Neural cell (in vitro differentiated cells): ENCODE measurements around the gene ABCA4. TPM values are rescaled to one million over a fixed set of nuclear protein-coding genes. Genes with fewer than 3 reads are reported as not detected.
A peak's percentile ranks its signal among the peaks of the same experiment; 100 is the strongest.

Experiments used
- H2AFZ ChIP-seq: fragments of 200-600, 300-800 bp; sonication (generic), shearing (Covaris generic); 2 replicates; pipeline ENCODE4 v1.6.0; 2014; ENCODE audit warnings: low read depth, mild to moderate bottlenecking, antibody characterized with exemption, low read length, moderate library complexity
- H3F3A ChIP-seq: fragments of 200-600 bp; shearing (Covaris generic); 2 replicates; pipeline ENCODE4 v1.6.1; 2016; ENCODE audit warnings: mild to moderate bottlenecking, moderate library complexity, mixed read lengths, antibody characterized with exemption, low read length; ENCODE audit not compliant: insufficient read depth, poor library complexity, severe bottlenecking
- H3K27ac ChIP-seq: fragments of 200-600, 300-800 bp; sonication (generic), shearing (Covaris generic); 2 replicates; pipeline ENCODE4 v1.5.1; 2014; ENCODE audit warnings: mild to moderate bottlenecking, low read length, moderate library complexity
- H3K27me3 ChIP-seq: fragments of 300-800, 200-600 bp; sonication (generic), shearing (Covaris generic); 2 replicates; pipeline ENCODE4 v1.6.0; 2014; ENCODE audit warnings: mild to moderate bottlenecking, low read depth, low read length, moderate library complexity; ENCODE audit not compliant: insufficient read depth
- H3K36me3 ChIP-seq: fragments of 300-800, 200-600 bp; sonication (generic), shearing (Covaris generic); 2 replicates; pipeline ENCODE4 v1.5.1; 2014; ENCODE audit warnings: mild to moderate bottlenecking, antibody characterized with exemption, low read length, moderate library complexity; ENCODE audit not compliant: insufficient read depth
- H3K4me2 ChIP-seq: fragments of 300-800, 200-600 bp; sonication (generic), shearing (Covaris generic); 2 replicates; pipeline ENCODE4 v1.6.0; 2014; ENCODE audit warnings: mild to moderate bottlenecking, low read length
- H3K4me3 ChIP-seq: fragments of 300-800, 200-600 bp; sonication (generic), shearing (Covaris generic); 2 replicates; pipeline ENCODE4 v1.5.1; 2014; ENCODE audit warnings: mild to moderate bottlenecking, low read length, moderate library complexity
- H3K79me2 ChIP-seq: fragments of 200-600 bp; shearing (Covaris generic); replicated peaks from 2 replicates; pipeline ENCODE4 v1.6.0; 2014; ENCODE audit warnings: mild to moderate bottlenecking, low read length, moderate library complexity; ENCODE audit not compliant: insufficient read depth
- H3K9ac ChIP-seq: fragments of 300-800, 200-600 bp; sonication (generic), shearing (Covaris generic); 2 replicates; pipeline ENCODE4 v1.6.1; 2016; ENCODE audit warnings: mild to moderate bottlenecking, low read length, mixed read lengths
- H3K9me2 ChIP-seq: fragments of 200-600 bp; shearing (Covaris generic); 2 replicates; pipeline ENCODE4 v1.6.1; 2016; ENCODE audit warnings: mild to moderate bottlenecking, low read length, mixed read lengths; ENCODE audit not compliant: insufficient read depth
- H3K9me3 ChIP-seq: fragments of 200-600, 300-800 bp; sonication (generic), shearing (Covaris generic); 2 replicates; pipeline ENCODE4 v1.6.1; 2016; ENCODE audit warnings: mild to moderate bottlenecking, mixed run types, low read length, moderate library complexity, mixed read lengths
- H4K20me1 ChIP-seq: fragments of 200-600 bp; shearing (Covaris generic); 2 replicates; pipeline ENCODE4 v1.6.1; 2016; ENCODE audit warnings: mild to moderate bottlenecking, mixed run types; ENCODE audit not compliant: insufficient read depth
- EP300 ChIP-seq: fragments of 450-650 bp; conservative IDR thresholded peaks from 2 replicates; pipeline ENCODE4 v1.6.1; 2014; ENCODE audit warnings: antibody characterized with exemption, mild to moderate bottlenecking, moderate library complexity; ENCODE audit not compliant: poor library complexity, severe bottlenecking
- EZH2 ChIP-seq: fragments of 200-600, 300-800 bp; shearing (Covaris generic), sonication (generic); IDR thresholded peaks from 2 replicates; pipeline ENCODE4 v1.6.1; 2014; ENCODE audit warnings: antibody characterized with exemption, low read length, borderline replicate concordance, mild to moderate bottlenecking; ENCODE audit not compliant: insufficient read depth, poor library complexity, severe bottlenecking
- POLR2AphosphoS5 ChIP-seq: IDR thresholded peaks from 2 replicates; pipeline ENCODE4 v1.6.1; 2012
- SMC3 ChIP-seq: fragments of 450-650 bp; conservative IDR thresholded peaks from 2 replicates; pipeline ENCODE4 v1.6.1; 2014; ENCODE audit warnings: antibody characterized with exemption, mild to moderate bottlenecking, moderate library complexity; ENCODE audit not compliant: poor library complexity
- TAF1 ChIP-seq: IDR thresholded peaks from 2 replicates; pipeline ENCODE4 v1.6.1; 2012; ENCODE audit warnings: low read depth
- polyA plus RNA-seq: library from polyadenylated mRNA; depleted of rRNA; stranded (reverse); fragments of >200 nt; gene quantifications from 2 replicates; pipeline ENCODE4 v1.2.3, GENCODE V29; 2014
- TF ChIP-seq, protein P1 (sequence below): fragments of 450-650 bp; IDR thresholded peaks from 2 replicates; pipeline ENCODE4 v1.5.1; 2014; ENCODE audit warnings: antibody characterized with exemption, mild to moderate bottlenecking, moderate library complexity; ENCODE audit not compliant: poor library complexity, severe bottlenecking
- TF ChIP-seq, protein P2 (sequence below): IDR thresholded peaks from 2 replicates; pipeline ENCODE4 v1.6.1; 2012; ENCODE audit warnings: borderline replicate concordance

ABCA4 gene
- polyA plus RNA-seq, 1 donor from 2014 or later, result not detected

DNA sequence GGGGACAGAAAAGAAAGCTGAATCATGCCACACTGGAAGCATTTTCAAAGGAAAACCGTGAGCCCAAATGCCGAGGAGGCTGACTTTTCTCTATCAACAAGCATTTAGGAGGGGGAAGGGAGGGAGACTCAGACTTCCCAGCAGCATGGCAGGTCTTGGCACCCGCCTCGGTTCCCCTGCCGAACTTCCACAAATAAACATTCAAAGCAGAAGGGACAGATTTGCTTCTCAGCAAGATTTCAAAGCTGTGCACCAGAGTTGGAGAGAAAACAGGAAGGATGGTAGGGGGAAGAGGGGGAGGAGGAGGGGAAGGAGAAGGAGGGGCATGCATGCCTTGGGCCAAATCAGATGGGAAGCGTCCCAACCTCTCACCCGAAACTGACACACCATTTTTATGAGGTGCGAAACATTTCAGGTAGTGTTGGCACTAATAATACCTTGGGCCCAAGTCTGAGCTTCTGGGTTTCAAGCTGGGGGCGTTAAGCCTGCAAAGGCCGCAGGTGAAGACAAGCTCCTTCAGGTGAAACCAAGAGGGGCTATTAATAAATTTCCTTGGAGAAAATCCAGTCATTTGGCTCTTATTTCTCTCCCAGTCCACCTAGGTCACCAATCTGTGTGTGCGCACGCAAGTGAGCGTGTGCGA is 26.4 kb downstream of the ABCA4 start:
- Histone ChIP-seq H3K27ac (peak overlapping the region; percentile 73), H3K4me3 (no peak overlapping the region), H2AFZ (no peak overlapping the region), H3K9me3 (no peaks in the 10 kb centered on the region), H3K36me3 (no peaks in the 10 kb centered on the region), H3K27me3 (no peaks in the 10 kb centered on the region), H4K20me1 (no peaks in the 10 kb centered on the region), H3K4me2 (no peak overlapping the region), H3F3A (no peaks in the 10 kb centered on the region), H3K9ac (no peak overlapping the region), H3K9me2 (no peaks in the 10 kb centered on the region), H3K79me2 (no peaks in the 10 kb centered on the region)
- TF ChIP-seq POLR2AphosphoS5 (no peak), SMC3 (no peak), TAF1 (no peak), EP300 (no peak), EZH2 (no peak)
- TF ChIP-seq, protein P1, sequence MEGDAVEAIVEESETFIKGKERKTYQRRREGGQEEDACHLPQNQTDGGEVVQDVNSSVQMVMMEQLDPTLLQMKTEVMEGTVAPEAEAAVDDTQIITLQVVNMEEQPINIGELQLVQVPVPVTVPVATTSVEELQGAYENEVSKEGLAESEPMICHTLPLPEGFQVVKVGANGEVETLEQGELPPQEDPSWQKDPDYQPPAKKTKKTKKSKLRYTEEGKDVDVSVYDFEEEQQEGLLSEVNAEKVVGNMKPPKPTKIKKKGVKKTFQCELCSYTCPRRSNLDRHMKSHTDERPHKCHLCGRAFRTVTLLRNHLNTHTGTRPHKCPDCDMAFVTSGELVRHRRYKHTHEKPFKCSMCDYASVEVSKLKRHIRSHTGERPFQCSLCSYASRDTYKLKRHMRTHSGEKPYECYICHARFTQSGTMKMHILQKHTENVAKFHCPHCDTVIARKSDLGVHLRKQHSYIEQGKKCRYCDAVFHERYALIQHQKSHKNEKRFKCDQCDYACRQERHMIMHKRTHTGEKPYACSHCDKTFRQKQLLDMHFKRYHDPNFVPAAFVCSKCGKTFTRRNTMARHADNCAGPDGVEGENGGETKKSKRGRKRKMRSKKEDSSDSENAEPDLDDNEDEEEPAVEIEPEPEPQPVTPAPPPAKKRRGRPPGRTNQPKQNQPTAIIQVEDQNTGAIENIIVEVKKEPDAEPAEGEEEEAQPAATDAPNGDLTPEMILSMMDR, result no peak
- TF ChIP-seq, protein P2, sequence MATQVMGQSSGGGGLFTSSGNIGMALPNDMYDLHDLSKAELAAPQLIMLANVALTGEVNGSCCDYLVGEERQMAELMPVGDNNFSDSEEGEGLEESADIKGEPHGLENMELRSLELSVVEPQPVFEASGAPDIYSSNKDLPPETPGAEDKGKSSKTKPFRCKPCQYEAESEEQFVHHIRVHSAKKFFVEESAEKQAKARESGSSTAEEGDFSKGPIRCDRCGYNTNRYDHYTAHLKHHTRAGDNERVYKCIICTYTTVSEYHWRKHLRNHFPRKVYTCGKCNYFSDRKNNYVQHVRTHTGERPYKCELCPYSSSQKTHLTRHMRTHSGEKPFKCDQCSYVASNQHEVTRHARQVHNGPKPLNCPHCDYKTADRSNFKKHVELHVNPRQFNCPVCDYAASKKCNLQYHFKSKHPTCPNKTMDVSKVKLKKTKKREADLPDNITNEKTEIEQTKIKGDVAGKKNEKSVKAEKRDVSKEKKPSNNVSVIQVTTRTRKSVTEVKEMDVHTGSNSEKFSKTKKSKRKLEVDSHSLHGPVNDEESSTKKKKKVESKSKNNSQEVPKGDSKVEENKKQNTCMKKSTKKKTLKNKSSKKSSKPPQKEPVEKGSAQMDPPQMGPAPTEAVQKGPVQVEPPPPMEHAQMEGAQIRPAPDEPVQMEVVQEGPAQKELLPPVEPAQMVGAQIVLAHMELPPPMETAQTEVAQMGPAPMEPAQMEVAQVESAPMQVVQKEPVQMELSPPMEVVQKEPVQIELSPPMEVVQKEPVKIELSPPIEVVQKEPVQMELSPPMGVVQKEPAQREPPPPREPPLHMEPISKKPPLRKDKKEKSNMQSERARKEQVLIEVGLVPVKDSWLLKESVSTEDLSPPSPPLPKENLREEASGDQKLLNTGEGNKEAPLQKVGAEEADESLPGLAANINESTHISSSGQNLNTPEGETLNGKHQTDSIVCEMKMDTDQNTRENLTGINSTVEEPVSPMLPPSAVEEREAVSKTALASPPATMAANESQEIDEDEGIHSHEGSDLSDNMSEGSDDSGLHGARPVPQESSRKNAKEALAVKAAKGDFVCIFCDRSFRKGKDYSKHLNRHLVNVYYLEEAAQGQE, result no peak

DNA sequence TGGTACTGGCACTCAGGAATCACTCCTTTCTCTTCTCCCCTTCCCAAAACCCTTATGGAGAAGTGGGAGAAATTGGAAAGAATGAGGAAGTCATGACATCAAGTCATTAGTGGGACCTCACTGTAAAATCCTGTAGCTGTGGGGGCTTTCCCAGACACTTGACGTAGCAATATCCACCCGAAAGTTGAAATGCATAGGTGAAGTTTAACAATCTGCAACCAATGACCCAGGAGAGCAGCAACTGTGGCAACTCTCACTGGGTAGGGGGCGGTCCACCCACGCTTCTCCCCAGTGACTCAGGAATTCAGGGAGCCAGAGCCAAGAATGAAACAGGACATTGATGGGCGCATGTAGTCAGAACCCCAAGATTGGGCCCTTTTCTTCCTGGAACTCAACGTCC is 27.0 kb downstream of the ABCA4 start:
- Histone ChIP-seq H3K9ac (no peak overlapping the region), H3K36me3 (no peaks in the 10 kb centered on the region), H3K79me2 (no peaks in the 10 kb centered on the region), H3K9me2 (no peaks in the 10 kb centered on the region), H3K27ac (peak overlapping the region; percentile 73), H4K20me1 (no peaks in the 10 kb centered on the region), H3F3A (no peaks in the 10 kb centered on the region), H2AFZ (no peak overlapping the region), H3K27me3 (no peaks in the 10 kb centered on the region), H3K4me3 (no peak overlapping the region), H3K4me2 (peak overlapping the region; percentile 17), H3K9me3 (no peaks in the 10 kb centered on the region)
- TF ChIP-seq, protein P1, result no peak
- TF ChIP-seq, protein P2, result no peak
- no peak for TF ChIP-seq EZH2
